ENCODE results near the gene C5orf15. TPM values are rescaled to one million over a fixed set of nuclear protein-coding genes. Genes with fewer than 3 reads are reported as not detected.
"Not testable (repeated sequence)": the region's sequence is repeated elsewhere in the genome, so short reads cannot be mapped to it uniquely, and the experiment has no call there.

The C5orf15 gene
- total and polyA plus RNA-seq, 5 experiments from 2014 or later: 14.0 to 18.8 (median 16.2) TPM

- Mint-ChIP-seq H3K9me3 (no peaks in the 10 kb centered on the region), H3K36me3 (no peaks in the 10 kb centered on the region), H3K4me1 (peaks cover 0 to 48% (median 2%) of the 10 kb centered on the region in 4 donors), H3K27me3 (peaks cover 0 to 18% (median 4%) of the 10 kb centered on the region in 5 donors), H3K27ac (peak overlapping the region in 2 of 10 donors; percentile 40 to 56), H3K4me3 (no peak overlapping the region)
- POLR2A ChIA-PET: no interaction called here
- DNase-seq: no peak
- ATAC-seq: no peak
Measured at GRCh38 chr5:133938039-133938821, 30.2 kb downstream of the C5orf15 start.

DNA sequence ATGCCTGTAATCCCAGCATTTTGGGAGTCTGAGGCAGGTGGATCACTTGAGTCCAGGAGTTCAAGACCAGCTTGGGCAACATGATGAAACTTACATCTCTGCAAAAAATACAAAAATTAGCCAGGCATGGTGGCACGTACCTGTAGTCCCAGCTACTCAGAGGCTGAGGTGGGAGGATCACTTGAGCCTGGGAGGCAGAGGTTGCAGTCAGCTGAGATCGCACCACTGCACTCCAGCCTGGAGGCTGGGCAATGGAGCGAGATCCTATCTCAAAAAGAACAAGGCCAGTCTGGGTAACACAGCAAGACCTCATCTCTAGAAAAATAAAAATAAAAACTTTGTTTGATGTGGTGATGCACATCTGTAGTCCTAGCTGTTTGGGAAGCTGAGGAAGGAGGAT lies 30.8 kb downstream of the C5orf15 start:
- H3K36me3 Mint-ChIP-seq, ATAC-seq, DNase-seq, POLR2A ChIA-PET, H3K9me3 Mint-ChIP-seq, H3K4me3 Mint-ChIP-seq: not testable (repeated sequence)
- Mint-ChIP-seq H3K27ac (peak overlapping the region in 1 of 10 donors; percentile 56), H3K4me1 (peaks cover 0 to 54% (median 2%) of the 10 kb centered on the region in 4 donors), H3K27me3 (peaks cover 0 to 18% (median 4%) of the 10 kb centered on the region in 5 donors)

DNA sequence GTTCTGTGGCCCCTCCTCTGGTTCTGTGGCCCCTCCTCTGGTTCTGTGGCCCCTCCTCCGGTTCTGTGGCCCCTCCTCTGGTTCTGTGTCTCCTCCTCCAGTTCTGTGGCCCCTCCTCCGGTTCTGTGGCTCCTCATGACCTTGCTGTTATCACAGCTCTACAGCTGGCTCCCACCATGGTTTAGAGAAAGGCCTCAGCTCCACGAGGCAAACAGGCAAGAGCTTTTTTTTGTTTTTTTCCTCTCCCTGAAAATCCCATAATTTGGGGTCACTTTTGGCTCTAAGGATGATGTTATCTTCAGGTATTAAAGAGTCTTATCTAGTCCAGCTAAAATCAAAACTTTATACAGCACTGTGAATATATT lies 31.8 kb downstream of the C5orf15 start:
- peaks cover 0 to 15% (median 2%) of the 10 kb centered on the region in 5 donors for H3K27me3 Mint-ChIP-seq

DNA sequence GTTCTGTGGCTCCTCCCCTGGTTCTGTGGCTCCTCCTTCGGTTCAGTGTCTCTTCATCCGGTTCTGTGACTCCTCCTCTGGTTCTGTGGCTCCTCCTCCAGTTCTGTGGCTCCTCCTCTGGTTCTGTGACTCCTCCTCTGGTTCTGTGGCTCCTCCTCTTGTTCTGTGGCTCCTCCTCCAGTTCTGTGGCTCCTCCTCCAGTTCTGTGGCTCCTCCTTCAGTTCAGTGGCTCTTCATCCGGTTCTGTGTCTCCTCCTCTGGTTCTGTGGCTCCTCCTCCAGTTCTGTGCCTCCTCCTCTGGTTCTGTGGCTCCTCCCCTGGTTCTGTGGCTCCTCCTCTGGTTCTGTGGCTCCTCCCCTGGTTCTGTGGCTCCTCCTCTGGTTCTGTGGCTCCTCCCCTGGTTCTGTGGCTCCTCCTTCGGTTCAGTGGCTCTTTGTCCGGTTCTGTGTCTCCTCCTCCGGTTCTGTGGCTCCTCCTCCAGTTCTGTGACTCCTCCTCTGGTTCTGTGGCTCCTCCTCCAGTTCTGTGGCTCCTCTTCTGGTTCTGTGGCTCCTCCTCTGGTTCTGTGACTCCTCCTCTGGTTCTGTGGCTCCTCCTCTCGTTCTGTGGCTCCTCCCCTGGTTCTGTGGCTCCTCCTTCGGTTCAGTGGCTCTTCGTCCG lies 32.3 kb downstream of the C5orf15 start:
- H3K4me3 Mint-ChIP-seq, ATAC-seq, POLR2A ChIA-PET, DNase-seq, H3K9me3 Mint-ChIP-seq, H3K36me3 Mint-ChIP-seq: not testable (repeated sequence)
- Mint-ChIP-seq H3K27ac (peak overlapping the region in 1 of 10 donors; percentile 81), H3K27me3 (peaks cover 0 to 12% (median 2%) of the 10 kb centered on the region in 5 donors), H3K4me1 (peaks cover 0 to 63% (median 3%) of the 10 kb centered on the region in 4 donors)

More for the DNA sequence above, 31.8 kb downstream of the C5orf15 start:
- no peak overlapping the region for H3K4me3 Mint-ChIP-seq
- POLR2A ChIA-PET: no interaction called here
- H3K4me1 Mint-ChIP-seq: peaks cover 0 to 60% (median 2%) of the 10 kb centered on the region in 4 donors
- DNase-seq (no peak), ATAC-seq (no peak)
- H3K27ac Mint-ChIP-seq: peak overlapping the region in 1 of 10 donors; percentile 58
- no peaks in the 10 kb centered on the region for H3K36me3 Mint-ChIP-seq
- H3K9me3 Mint-ChIP-seq: no peaks in the 10 kb centered on the region

- POLR2A ChIA-PET: no interaction called here
- no peaks in the 10 kb centered on the region for H3K9me3 Mint-ChIP-seq
- H3K27ac Mint-ChIP-seq: peak overlapping the region in 2 of 10 donors; percentile 81 to 82
- H3K36me3 Mint-ChIP-seq: no peaks in the 10 kb centered on the region
- H3K4me3 Mint-ChIP-seq: peak overlapping the region in 1 of 10 donors; percentile 52
- peaks cover 3 to 69% (median 4%) of the 10 kb centered on the region in 4 donors for H3K4me1 Mint-ChIP-seq
- H3K27me3 Mint-ChIP-seq: peaks cover 0 to 12% (median 2%) of the 10 kb centered on the region in 5 donors
- no peak for ATAC-seq
- no peak for DNase-seq
Measured at GRCh38 chr5:133935667-133935940, 32.8 kb downstream of the C5orf15 start.

GRCh38 chr5:133934822-133935666 lies 33.4 kb downstream of the C5orf15 start:
- Mint-ChIP-seq H3K4me3 (peak overlapping the region in 1 of 10 donors; percentile 73), H3K36me3 (no peaks in the 10 kb centered on the region), H3K9me3 (no peaks in the 10 kb centered on the region), H3K27ac (peak overlapping the region in 2 of 10 donors; percentile 81 to 82), H3K27me3 (peaks cover 0 to 12% (median 2%) of the 10 kb centered on the region in 5 donors), H3K4me1 (peaks cover 6 to 74% (median 9%) of the 10 kb centered on the region in 4 donors)
- DNase-seq: peak in 1 of 10 donors; percentile 29
- POLR2A ChIA-PET: interaction anchor here (0.5 kb wide), 1 partner anchor 43 kb away, joined by 3 read pairs; no protein-coding TSS in a partner anchor
- peak in 1 of 2 donors; percentile 16 for ATAC-seq

GRCh38 chr5:133934311-133934710 lies 34.1 kb downstream of the C5orf15 start:
- Mint-ChIP-seq H3K27me3 (peaks cover 0 to 12% (median 2%) of the 10 kb centered on the region in 5 donors), H3K4me1 (peaks cover 6 to 76% (median 15%) of the 10 kb centered on the region in 4 donors), H3K4me3 (peak overlapping the region in 1 of 10 donors; percentile 73), H3K36me3 (no peaks in the 10 kb centered on the region), H3K9me3 (no peaks in the 10 kb centered on the region), H3K27ac (peak overlapping the region in 2 of 10 donors; percentile 52 to 81)
- POLR2A ChIA-PET: no interaction called here
- ATAC-seq (no peak), DNase-seq (no peak)

- POLR2A ChIA-PET: no interaction called here
- Mint-ChIP-seq H3K27me3 (peaks cover 0 to 12% (median 2%) of the 10 kb centered on the region in 5 donors), H3K4me1 (peaks cover 6 to 76% (median 16%) of the 10 kb centered on the region in 4 donors), H3K36me3 (no peaks in the 10 kb centered on the region), H3K27ac (peak overlapping the region in 2 of 10 donors; percentile 45 to 81), H3K9me3 (no peaks in the 10 kb centered on the region), H3K4me3 (peak overlapping the region in 1 of 10 donors; percentile 73)
- no peak for DNase-seq
- ATAC-seq: no peak
Measured at GRCh38 chr5:133933670-133934295, 34.6 kb downstream of the C5orf15 start.

DNA sequence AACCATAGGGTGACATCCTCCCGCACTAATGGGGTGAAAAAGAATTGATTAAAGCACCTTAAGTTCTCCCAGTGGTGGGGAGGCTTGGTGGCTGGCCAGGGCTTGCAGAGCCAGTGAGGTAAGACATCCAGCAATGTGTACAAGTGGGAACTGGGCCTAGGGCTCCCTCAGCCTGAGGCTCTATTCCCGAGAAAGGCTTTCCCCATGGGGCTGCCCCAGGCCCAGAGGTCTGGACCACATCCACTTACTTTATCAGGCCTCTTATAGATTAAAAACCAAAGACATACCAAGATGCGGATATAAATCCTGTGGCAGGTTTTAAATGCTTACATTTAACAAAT lies 35.3 kb downstream of the C5orf15 start:
- H3K27ac Mint-ChIP-seq: peak overlapping the region in 3 of 10 donors; percentile 45 to 84 (median 48)
- peaks cover 0 to 12% (median 2%) of the 10 kb centered on the region in 5 donors for H3K27me3 Mint-ChIP-seq
- peak overlapping the region in 1 of 10 donors; percentile 53 for H3K4me3 Mint-ChIP-seq

GRCh38 chr5:133932441-133933168 lies 35.8 kb downstream of the C5orf15 start:
- Mint-ChIP-seq H3K27ac (peak overlapping the region in 6 of 10 donors; percentile 11 to 84 (median 48)), H3K9me3 (no peaks in the 10 kb centered on the region), H3K36me3 (no peaks in the 10 kb centered on the region), H3K4me1 (peaks cover 6 to 72% (median 16%) of the 10 kb centered on the region in 4 donors), H3K27me3 (peaks cover 0 to 12% (median 2%) of the 10 kb centered on the region in 5 donors), H3K4me3 (peak overlapping the region in 1 of 10 donors; percentile 53)
- peak in 1 of 10 donors; percentile 46 for DNase-seq
- peak in 1 of 2 donors; percentile 26 for ATAC-seq
- POLR2A ChIA-PET: interaction anchor here (0.7 kb wide), 1 partner anchor 72 kb away, joined by 5 read pairs; no protein-coding TSS in a partner anchor

More for the DNA sequence above, 35.3 kb downstream of the C5orf15 start:
- ATAC-seq (no peak), DNase-seq (no peak)
- POLR2A ChIA-PET: no interaction called here
- H3K36me3 Mint-ChIP-seq: no peaks in the 10 kb centered on the region
- H3K9me3 Mint-ChIP-seq: no peaks in the 10 kb centered on the region
- peaks cover 6 to 73% (median 16%) of the 10 kb centered on the region in 4 donors for H3K4me1 Mint-ChIP-seq

- no peaks in the 10 kb centered on the region for H3K36me3 Mint-ChIP-seq
- no peaks in the 10 kb centered on the region for H3K9me3 Mint-ChIP-seq
- peaks cover 6 to 64% (median 16%) of the 10 kb centered on the region in 4 donors for H3K4me1 Mint-ChIP-seq
- H3K27me3 Mint-ChIP-seq: peaks cover 0 to 12% (median 0%) of the 10 kb centered on the region in 5 donors
- peak overlapping the region in 1 of 10 donors; percentile 90 for H3K4me3 Mint-ChIP-seq
- POLR2A ChIA-PET: interaction anchor here (0.7 kb wide), 1 partner anchor 71 kb away, joined by 5 read pairs; no protein-coding TSS in a partner anchor
- ATAC-seq (no peak), DNase-seq (no peak)
- peak overlapping the region in 3 of 10 donors; percentile 43 to 91 (median 47) for H3K27ac Mint-ChIP-seq
Measured at GRCh38 chr5:133931546-133931945, 36.9 kb downstream of the C5orf15 start.

Data from naive thymus-derived CD8-positive, alpha-beta T cell (primary cell).